Astrocyte (in vitro differentiated cells and primary cell): ENCODE results near the gene NDST3. TPM values are rescaled to one million over a fixed set of nuclear protein-coding genes. Genes with fewer than 3 reads are reported as not detected.

Experiments used
- DNase-seq: peaks from one replicate; pipeline ENCODE4 v3.0.0-alpha.2; 2010; ENCODE audit warnings: low read depth
- FAIRE-seq: peaks from 2 replicates; lab custom pipeline; 2011; peaks lifted over from hg19 to GRCh38; lab: Jason Lieb, UNC
- H2AFZ ChIP-seq: 2 replicates; pipeline ENCODE4 v1.6.0; 2012; ENCODE audit warnings: low read depth, low read length, inconsistent platforms
- H3K27ac ChIP-seq: 2 replicates; pipeline ENCODE4 v1.5.1; 2011; ENCODE audit warnings: low read depth, low read length, inconsistent platforms
- H3K27me3 ChIP-seq: 2 replicates; pipeline ENCODE4 v1.6.0; 2011; ENCODE audit warnings: low read length, inconsistent platforms; ENCODE audit not compliant: insufficient read depth
- H3K36me3 ChIP-seq: 2 replicates; pipeline ENCODE4 v1.5.1; 2011; ENCODE audit warnings: low read length, inconsistent platforms; ENCODE audit not compliant: insufficient read depth
- H3K4me1 ChIP-seq: 2 replicates; pipeline ENCODE4 v1.5.1; 2011; ENCODE audit warnings: low read length, inconsistent platforms; ENCODE audit not compliant: insufficient read depth
- H3K4me2 ChIP-seq: 2 replicates; pipeline ENCODE4 v1.6.0; 2012; ENCODE audit warnings: low read length, inconsistent platforms
- H3K4me3 ChIP-seq: 2 replicates; pipeline ENCODE4 v1.5.1; 2011; ENCODE audit warnings: low read depth, mild to moderate bottlenecking, low read length, inconsistent platforms; ENCODE audit not compliant: insufficient read depth
- H3K79me2 ChIP-seq: 2 replicates; pipeline ENCODE4 v1.6.0; 2012; ENCODE audit warnings: mild to moderate bottlenecking, low read length, inconsistent platforms; ENCODE audit not compliant: insufficient read depth
- H3K9ac ChIP-seq: 2 replicates; pipeline ENCODE4 v1.6.0; 2012; ENCODE audit warnings: mild to moderate bottlenecking, low read length, inconsistent platforms
- H3K9me3 ChIP-seq: 2 replicates; pipeline ENCODE4 v1.5.1; 2012; ENCODE audit warnings: low read depth, mild to moderate bottlenecking, low read length, inconsistent platforms; ENCODE audit not compliant: insufficient read depth
- H4K20me1 ChIP-seq: 2 replicates; pipeline ENCODE4 v1.6.0; 2012; ENCODE audit warnings: low read length, inconsistent platforms; ENCODE audit not compliant: insufficient read depth
- H3K27ac Mint-ChIP-seq: one replicate; pipeline ENCODE4 v1.8.0; 2021; ENCODE audit warnings: mild to moderate bottlenecking, mixed read lengths; ENCODE audit not compliant: unreplicated experiment
- H3K27me3 Mint-ChIP-seq: one replicate; pipeline ENCODE4 v1.8.0; 2021; ENCODE audit warnings: low read depth, mixed read lengths; ENCODE audit not compliant: unreplicated experiment
- H3K36me3 Mint-ChIP-seq: one replicate; pipeline ENCODE4 v1.8.0; 2021; ENCODE audit warnings: low read depth, mixed read lengths; ENCODE audit not compliant: unreplicated experiment
- H3K4me1 Mint-ChIP-seq: one replicate; pipeline ENCODE4 v1.8.0; 2021; ENCODE audit warnings: low read depth, mixed read lengths; ENCODE audit not compliant: unreplicated experiment
- H3K4me3 Mint-ChIP-seq: one replicate; pipeline ENCODE4 v1.8.0; 2021; ENCODE audit warnings: mild to moderate bottlenecking, moderate library complexity, mixed read lengths; ENCODE audit not compliant: unreplicated experiment
- H3K9me3 Mint-ChIP-seq: one replicate; pipeline ENCODE4 v1.8.0; 2021; ENCODE audit warnings: mild to moderate bottlenecking, mixed read lengths; ENCODE audit not compliant: unreplicated experiment
- CTCF ChIP-seq: IDR thresholded peaks from 2 replicates; pipeline ENCODE4 v1.5.1; 2011; ENCODE audit warnings: low read depth, mild to moderate bottlenecking, inconsistent platforms, low read length, moderate library complexity; ENCODE audit not compliant: insufficient read depth
- EZH2 ChIP-seq: IDR thresholded peaks from 2 replicates; pipeline ENCODE4 v1.6.1; 2012; ENCODE audit warnings: mild to moderate bottlenecking, low read length, inconsistent platforms; ENCODE audit not compliant: insufficient read depth
- total RNA-seq: library from RNA; stranded (reverse); gene quantifications from 2 replicates; pipeline ENCODE4 v1.2.1, GENCODE V29; 2021

The NDST3 gene
- total RNA-seq, 1 donor from 2014 or later = 0.57 TPM

GRCh38 chr4:118221227-118221800 lies 187.0 kb downstream of the NDST3 start:
- Histone ChIP-seq H3K4me2 (no peak overlapping the region), H2AFZ (no peak overlapping the region), H4K20me1 (no peaks in the 10 kb centered on the region), H3K9me3 (no peaks in the 10 kb centered on the region), H3K36me3 (no peaks in the 10 kb centered on the region), H3K9ac (no peak overlapping the region), H3K79me2 (no peaks in the 10 kb centered on the region), H3K27ac (no peak overlapping the region), H3K4me1 (no peaks in the 10 kb centered on the region), H3K27me3 (peaks cover 4% of the 10 kb centered on the region), H3K4me3 (no peak overlapping the region)
- H3K27ac Mint-ChIP-seq = no peak overlapping the region
- DNase-seq = no peak
- no peaks in the 10 kb centered on the region for H3K36me3 Mint-ChIP-seq
- TF ChIP-seq CTCF (no peak), EZH2 (no peak)
- no peak overlapping the region for H3K4me3 Mint-ChIP-seq
- H3K4me1 Mint-ChIP-seq = peaks cover 3% of the 10 kb centered on the region
- no peaks in the 10 kb centered on the region for H3K27me3 Mint-ChIP-seq
- H3K9me3 Mint-ChIP-seq = no peaks in the 10 kb centered on the region
- no peak for FAIRE-seq

- no peaks in the 10 kb centered on the region for H3K9me3 Mint-ChIP-seq
- peaks cover 3% of the 10 kb centered on the region for H3K4me1 Mint-ChIP-seq
- peak; percentile 53 for DNase-seq
- no peak overlapping the region for H3K4me3 Mint-ChIP-seq
- no peak overlapping the region for H3K9ac ChIP-seq
- no peak overlapping the region for H3K4me2 ChIP-seq
- no peak overlapping the region for H2AFZ ChIP-seq
- no peaks in the 10 kb centered on the region for H3K9me3 ChIP-seq
- no peaks in the 10 kb centered on the region for H3K36me3 ChIP-seq
- H3K79me2 ChIP-seq = no peaks in the 10 kb centered on the region
- peak; percentile 77 for FAIRE-seq
- H3K4me1 ChIP-seq = no peaks in the 10 kb centered on the region
- H3K4me3 ChIP-seq = no peak overlapping the region
- peaks cover 4% of the 10 kb centered on the region for H3K27me3 ChIP-seq
- H3K36me3 Mint-ChIP-seq = no peaks in the 10 kb centered on the region
- no peak overlapping the region for H3K27ac Mint-ChIP-seq
- no peaks in the 10 kb centered on the region for H4K20me1 ChIP-seq
- TF ChIP-seq CTCF = peak; percentile 60
- no peak for TF ChIP-seq EZH2
- no peak overlapping the region for H3K27ac ChIP-seq
- H3K27me3 Mint-ChIP-seq = no peaks in the 10 kb centered on the region
Measured at GRCh38 chr4:118224243-118224829, 190.1 kb downstream of the NDST3 start.

- Mint-ChIP-seq H3K4me1 (peaks cover 3% of the 10 kb centered on the region), H3K9me3 (no peaks in the 10 kb centered on the region), H3K4me3 (no peak overlapping the region), H3K36me3 (no peaks in the 10 kb centered on the region), H3K27me3 (no peaks in the 10 kb centered on the region), H3K27ac (no peak overlapping the region)
- H3K4me1 ChIP-seq = no peaks in the 10 kb centered on the region
- peaks cover 4% of the 10 kb centered on the region for H3K27me3 ChIP-seq
- no peak overlapping the region for H3K4me2 ChIP-seq
- no peak overlapping the region for H3K4me3 ChIP-seq
- H4K20me1 ChIP-seq = no peaks in the 10 kb centered on the region
- H3K79me2 ChIP-seq = no peaks in the 10 kb centered on the region
- H3K9ac ChIP-seq = no peak overlapping the region
- H3K9me3 ChIP-seq = no peaks in the 10 kb centered on the region
- TF ChIP-seq EZH2 (no peak), CTCF (no peak)
- H2AFZ ChIP-seq = no peak overlapping the region
- no peak overlapping the region for H3K27ac ChIP-seq
- H3K36me3 ChIP-seq = no peaks in the 10 kb centered on the region
- no peak for DNase-seq
- FAIRE-seq = no peak
Measured at GRCh38 chr4:118225511-118225910, 191.2 kb downstream of the NDST3 start.
